HCT116 (cell line): ENCODE results near the gene ERBB2. TPM values are rescaled to one million over a fixed set of nuclear protein-coding genes. Genes with fewer than 3 reads are reported as not detected.

Experiments
- ATAC-seq: fragments of 200-7000 bp; cut with Tn5 transposase; 2 replicates; pipeline ENCODE4 v1.9.1; 2020; ENCODE audit warnings: mild to moderate bottlenecking, moderate library complexity
- BruUV-seq: library from RNA; stranded (reverse); fragments of 400-500 nt; replicated peaks from 2 replicates; lab custom pipeline; 2021; lab: Mats Ljungman, UMichigan
- CTCF ChIA-PET: fragments of 300-600 bp; sonication (Branson Sonifier 250); formaldehyde crosslinking; loops from one replicate; lab custom pipeline; 2021; ENCODE audit warnings: antibody characterized with exemption; lab: Charles Lee
- POLR2A ChIA-PET: fragments of 300-600, 350-600 bp; sonication (Branson Sonifier 250); formaldehyde crosslinking; loops from one replicate; lab custom pipeline; 2021; ENCODE audit warnings: antibody characterized with exemption; lab: Charles Lee
- RAD21 ChIA-PET, 2 experiments: fragments of 300-600 bp; sonication (Branson Sonifier 250); formaldehyde crosslinking; loops; one replicate each; lab custom pipeline; 2023; ENCODE audit warnings: low total read pairs in 2 of 2; ENCODE audit not compliant: uncharacterized antibody in 2 of 2, unreplicated experiment in 2 of 2, low non-redundant PET in 1 of 2; lab: Charles Lee
- DNase-seq: peaks from one replicate; pipeline ENCODE4 v3.0.0-alpha.2; 2010; ENCODE audit warnings: low read depth, low spot score
- H2AFZ ChIP-seq: fragments of 200-600 bp; shearing (Covaris generic), sonication (generic); 2 replicates; pipeline ENCODE4 v1.6.1; 2017; ENCODE audit warnings: low read depth, mixed run types, mixed read lengths, antibody characterized with exemption, low read length; ENCODE audit not compliant: poor library complexity, severe bottlenecking
- H3K27ac ChIP-seq: 2 replicates; pipeline ENCODE4 v1.5.1; 2012; ENCODE audit warnings: low read depth, low read length
- H3K27me3 ChIP-seq: fragments of 200-600 bp; sonication (generic); 2 replicates; pipeline ENCODE4 v1.6.1; 2016; ENCODE audit warnings: mixed run types, low read length, mixed read lengths; ENCODE audit not compliant: insufficient read depth
- H3K36me3 ChIP-seq, 2 experiments: fragments of 200-500 bp in 1 of 2; fragments of 200-600 bp in 1 of 2; sonication (Bioruptor generic) in 1 of 2; sonication (generic) in 1 of 2; 2 replicates each; pipeline versions ENCODE4 v1.5.1 to v1.6.1; 2014 to 2016; ENCODE audit warnings: low read length in 2 of 2, inconsistent platforms in 1 of 2, mixed read lengths in 1 of 2, mixed run types in 1 of 2; ENCODE audit not compliant: insufficient read depth in 2 of 2, control insufficient read depth in 1 of 2
- H3K4me1 ChIP-seq, 2 experiments: fragments of 200-600 bp in 1 of 2; sonication (generic) in 1 of 2; 2 replicates each; pipeline versions ENCODE4 v1.5.1 to v1.6.1; 2012 to 2017; ENCODE audit warnings: low read length in 2 of 2, inconsistent platforms in 1 of 2, mild to moderate bottlenecking in 1 of 2, mixed read lengths in 1 of 2, mixed run types in 1 of 2, moderate library complexity in 1 of 2; ENCODE audit not compliant: insufficient read depth in 2 of 2, control insufficient read depth in 1 of 2
- H3K4me2 ChIP-seq: fragments of 200-600 bp; sonication (generic); 2 replicates; pipeline ENCODE4 v1.6.1; 2017; ENCODE audit warnings: mixed run types, low read length, mixed read lengths
- H3K4me3 ChIP-seq, 2 experiments: fragments of 200-600 bp in 1 of 2; sonication (generic) in 1 of 2; replicated peaks in 1 of 2; 2 replicates each; pipeline ENCODE4 v1.5.1; 2011 to 2016; ENCODE audit warnings: low read length in 2 of 2, control low read depth in 1 of 2, low read depth in 1 of 2, mild to moderate bottlenecking in 1 of 2, mixed read lengths in 1 of 2, mixed run types in 1 of 2
- H3K79me2 ChIP-seq: fragments of 200-600 bp; sonication (generic); 2 replicates; pipeline ENCODE4 v1.6.1; 2017; ENCODE audit warnings: mild to moderate bottlenecking, mixed run types, low read length, moderate library complexity, mixed read lengths; ENCODE audit not compliant: insufficient read depth
- H3K9ac ChIP-seq: fragments of 200-600 bp; sonication (generic); 2 replicates; pipeline ENCODE4 v1.6.1; 2016; ENCODE audit warnings: low read length, mixed read lengths
- H3K9me2 ChIP-seq: fragments of 200-600 bp; sonication (generic), shearing (Covaris generic); 2 replicates; pipeline ENCODE4 v1.6.1; 2017; ENCODE audit warnings: mixed run types, mild to moderate bottlenecking, moderate library complexity; ENCODE audit not compliant: insufficient read depth
- H3K9me3 ChIP-seq, 2 experiments: fragments of 200-500 bp in 1 of 2; fragments of 200-600 bp in 1 of 2; sonication (Bioruptor generic) in 1 of 2; sonication (generic) in 1 of 2; 2 replicates each; pipeline ENCODE4 v1.6.1; 2014 to 2017; ENCODE audit warnings: low read length in 2 of 2, mixed read lengths in 2 of 2, inconsistent platforms in 1 of 2, low read depth in 1 of 2, mild to moderate bottlenecking in 1 of 2, mixed run types in 1 of 2, moderate library complexity in 1 of 2; ENCODE audit not compliant: control insufficient read depth in 1 of 2, insufficient read depth in 1 of 2
- H4K20me1 ChIP-seq: fragments of 200-600 bp; sonication (generic), shearing (Covaris generic); 2 replicates; pipeline ENCODE4 v1.6.1; 2017; ENCODE audit warnings: mixed run types, mild to moderate bottlenecking, moderate library complexity; ENCODE audit not compliant: insufficient read depth
- ATF3 ChIP-seq: IDR thresholded peaks from 2 replicates; pipeline ENCODE4 v1.6.1; 2012
- CBX3 ChIP-seq: IDR thresholded peaks from 2 replicates; pipeline ENCODE4 v1.6.1; 2012; ENCODE audit warnings: low read depth
- CTCF ChIP-seq, 3 experiments: fragments of 200-600 bp in 1 of 3; sonication (generic) in 1 of 3; IDR thresholded peaks in 2 of 3; conservative IDR thresholded peaks in 1 of 3; 2 replicates each; pipeline ENCODE4 v1.5.1; 2012 to 2017; ENCODE audit warnings: low read depth in 2 of 3, low read length in 2 of 3, antibody characterized with exemption in 1 of 3, borderline replicate concordance in 1 of 3, control low read depth in 1 of 3, mild to moderate bottlenecking in 1 of 3, mixed read lengths in 1 of 3, mixed run types in 1 of 3, moderate library complexity in 1 of 3; ENCODE audit not compliant: insufficient read depth in 1 of 3
- EGR1 ChIP-seq: IDR thresholded peaks from 2 replicates; pipeline ENCODE4 v1.6.1; 2012; ENCODE audit warnings: low read depth
- ELF1 ChIP-seq: IDR thresholded peaks from 2 replicates; pipeline ENCODE4 v1.6.1; 2012; ENCODE audit warnings: low read depth, borderline replicate concordance
- EZH2 ChIP-seq: fragments of 200-600 bp; sonication (generic); IDR thresholded peaks from 2 replicates; pipeline ENCODE4 v1.6.1; 2017; ENCODE audit warnings: antibody characterized with exemption, mixed run types
- EZH2phosphoT487 ChIP-seq: fragments of 200-600 bp; IDR thresholded peaks from 2 replicates; pipeline ENCODE4 v1.6.1; 2018; ENCODE audit warnings: antibody characterized with exemption, borderline replicate concordance
- FOSL1 ChIP-seq: IDR thresholded peaks from 2 replicates; pipeline ENCODE4 v1.6.1; 2012; ENCODE audit warnings: low read depth
- JUND ChIP-seq: IDR thresholded peaks from 2 replicates; pipeline ENCODE4 v1.6.1; 2012
- MAX ChIP-seq: IDR thresholded peaks from 2 replicates; pipeline ENCODE4 v1.6.1; 2012
- POLR2A ChIP-seq: IDR thresholded peaks from 2 replicates; pipeline ENCODE4 v1.7.0; 2011; ENCODE audit warnings: borderline replicate concordance; ENCODE audit not compliant: insufficient read depth, insufficient read length; ENCODE audit errors: extremely low read depth
- POLR2AphosphoS5 ChIP-seq: IDR thresholded peaks from 2 replicates; pipeline ENCODE4 v1.6.1; 2011; ENCODE audit warnings: mild to moderate bottlenecking, low read depth, low read length, moderate library complexity
- RAD21 ChIP-seq: IDR thresholded peaks from 2 replicates; pipeline ENCODE4 v1.6.1; 2012; ENCODE audit warnings: low read depth, mild to moderate bottlenecking
- SIN3A ChIP-seq: IDR thresholded peaks from 2 replicates; pipeline ENCODE4 v1.6.1; 2012; ENCODE audit warnings: low read depth
- SP1 ChIP-seq: IDR thresholded peaks from 2 replicates; pipeline ENCODE4 v1.6.1; 2012; ENCODE audit warnings: low read depth
- TCF7L2 ChIP-seq: IDR thresholded peaks from 2 replicates; pipeline ENCODE4 v1.7.0; 2011; ENCODE audit warnings: borderline replicate concordance, inconsistent platforms; ENCODE audit not compliant: insufficient read depth, insufficient read length; ENCODE audit errors: extremely low read depth
- YY1 ChIP-seq: IDR thresholded peaks from 2 replicates; pipeline ENCODE4 v1.6.1; 2011; ENCODE audit warnings: low read length, low read depth, moderate library complexity, mild to moderate bottlenecking; ENCODE audit not compliant: insufficient replicate concordance; ENCODE audit errors: extremely low read depth
- ZBTB33 ChIP-seq: IDR thresholded peaks from 2 replicates; pipeline ENCODE4 v1.6.1; 2011; ENCODE audit warnings: mild to moderate bottlenecking, low read length, moderate library complexity; ENCODE audit not compliant: insufficient replicate concordance; ENCODE audit errors: extremely low read depth
- ZFX ChIP-seq: fragments of 450-650 bp; IDR thresholded peaks from 2 replicates; pipeline ENCODE4 v1.6.1; 2017
- ZNF274 ChIP-seq: fragments of 200-500 bp; sonication (Bioruptor generic); IDR thresholded peaks from 2 replicates; pipeline ENCODE4 v1.6.1; 2014; ENCODE audit warnings: mild to moderate bottlenecking, low read depth, low read length, inconsistent platforms
- intact Hi-C: fragments of 100-400 bp; cut with micrococcal nuclease; formaldehyde crosslinking; loops from 2 replicates; pipeline ENCODE4 v1.10.0; 2022
- total RNA-seq: library from RNA; stranded (reverse); gene quantifications from one replicate; pipeline ENCODE4 v1.2.1, GENCODE V29; 2021; ENCODE audit not compliant: unreplicated experiment

Gene ERBB2
- total RNA-seq, 1 experiment from 2014 or later: 75.8 TPM

GRCh38 chr17:39754161-39754957 lies 54.5 kb downstream of the ERBB2 start:
- CTCF ChIA-PET: interaction anchor here (1.0 to 2.8 kb wide), 3 partner anchors 24 to 133 kb away, joined by 4 to 16 read pairs (median 6); partner anchors contain the start of gene MIEN1
- intact Hi-C loops: loop anchor here (1.0 to 5.0 kb wide), 3 partner anchors 82 to 206 kb away; no protein-coding TSS in a partner anchor
- ATAC-seq (peak; percentile 87), DNase-seq (peak; percentile 73)
- H3K4me1 ChIP-seq: peaks cover 33 to 55% of the 10 kb centered on the region in 2 experiments
- no peaks in the 10 kb centered on the region for H3K9me3 ChIP-seq
- no peaks in the 10 kb centered on the region for H4K20me1 ChIP-seq
- H3K4me3 ChIP-seq: peak overlapping the region; percentile 54 to 65
- no peaks in the 10 kb centered on the region for H3K79me2 ChIP-seq
- no peaks in the 10 kb centered on the region for H3K36me3 ChIP-seq
- POLR2A ChIA-PET: no interaction called here
- H3K9ac ChIP-seq: peak overlapping the region; percentile 85
- peaks cover under 1% of the 10 kb centered on the region; the same call in 1 of the 2 replicates for H3K27me3 ChIP-seq
- H3K9me2 ChIP-seq: no peaks in the 10 kb centered on the region
- BruUV-seq: TSS peak; percentile 76
- no peak overlapping the region for H2AFZ ChIP-seq
- RAD21 ChIA-PET: no interaction called here
- peak overlapping the region; percentile 94 for H3K4me2 ChIP-seq
- peak overlapping the region; percentile 91 for H3K27ac ChIP-seq
- TF ChIP-seq EZH2 (no peak), YY1 (peak; percentile 22), CTCF (IDR thresholded peaks at IDR 0.05 in 2 of 3, conservative IDR thresholded peaks at IDR 0.05 in 1 of 3; ENCODE audit: borderline replicate concordance in 1 of 3, insufficient read depth in 1 of 3, low read depth in 2 of 3, low read length in 2 of 3) (peak; percentile 72 to 95 (median 74)), FOSL1 (no peak), SIN3A (peak; percentile 75; the same call in 1 of the 2 replicates), POLR2AphosphoS5 (peak; percentile 78), JUND (no peak), ZNF274 (no peak), ZBTB33 (peak; percentile 31), RAD21 (peak; percentile 97), MAX (peak; percentile 81), ZFX (peak; percentile 76; the same call in 1 of the 2 replicates), CBX3 (no peak), ATF3 (no peak), ELF1 (no peak), TCF7L2 (no peak), EGR1 (no peak), POLR2A (peak; percentile 78), SP1 (peak; percentile 58), EZH2phosphoT487 (no peak)
